HG03039 (cell line): ENCODE data around the gene SPEN.

Experiments used
- ATAC-seq: cut with Tn5 transposase; IDR thresholded peaks from one replicate; pipeline ENCODE4 v1.9.1; 2021; ENCODE audit warnings: mild to moderate bottlenecking, moderate library complexity; ENCODE audit not compliant: unreplicated experiment

The SPEN gene

GRCh38 chr1:15933684-15934083 is 86.2 kb downstream of the SPEN start:
- no peak for ATAC-seq

GRCh38 chr1:15934211-15935055 is 86.9 kb downstream of the SPEN start:
- ATAC-seq: no peak

DNA sequence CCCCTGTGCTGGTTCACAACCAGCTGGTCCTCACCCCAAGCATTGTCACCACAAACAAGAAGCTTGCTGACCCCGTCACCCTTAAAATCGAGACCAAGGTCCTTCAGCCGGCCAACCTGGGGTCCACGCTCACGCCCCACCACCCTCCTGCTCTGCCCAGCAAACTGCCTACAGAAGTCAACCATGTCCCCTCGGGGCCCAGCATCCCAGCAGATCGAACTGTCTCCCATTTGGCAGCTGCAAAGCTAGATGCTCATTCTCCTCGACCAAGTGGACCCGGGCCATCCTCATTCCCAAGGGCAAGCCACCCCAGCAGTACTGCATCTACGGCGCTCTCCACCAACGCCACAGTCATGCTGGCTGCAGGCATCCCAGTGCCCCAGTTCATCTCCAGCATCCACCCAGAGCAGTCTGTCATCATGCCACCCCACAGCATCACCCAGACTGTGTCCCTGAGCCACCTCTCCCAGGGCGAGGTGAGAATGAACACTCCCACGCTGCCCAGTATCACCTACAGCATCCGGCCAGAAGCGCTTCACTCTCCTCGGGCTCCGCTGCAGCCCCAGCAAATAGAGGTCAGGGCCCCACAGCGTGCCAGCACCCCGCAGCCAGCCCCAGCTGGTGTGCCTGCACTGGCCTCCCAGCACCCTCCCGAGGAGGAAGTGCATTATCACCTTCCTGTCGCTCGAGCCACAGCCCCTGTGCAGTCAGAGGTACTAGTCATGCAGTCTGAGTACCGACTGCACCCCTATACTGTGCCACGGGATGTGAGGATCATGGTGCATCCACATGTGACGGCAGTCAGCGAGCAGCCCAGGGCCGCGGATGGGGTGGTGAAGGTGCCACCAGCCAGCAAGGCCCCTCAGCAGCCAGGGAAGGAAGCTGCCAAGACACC is 87.8 kb downstream of the SPEN start:
- no peak for ATAC-seq

- ATAC-seq: no peak
These were observed 88.5 kb downstream of the SPEN start for GRCh38 chr1:15936025-15936424.

DNA sequence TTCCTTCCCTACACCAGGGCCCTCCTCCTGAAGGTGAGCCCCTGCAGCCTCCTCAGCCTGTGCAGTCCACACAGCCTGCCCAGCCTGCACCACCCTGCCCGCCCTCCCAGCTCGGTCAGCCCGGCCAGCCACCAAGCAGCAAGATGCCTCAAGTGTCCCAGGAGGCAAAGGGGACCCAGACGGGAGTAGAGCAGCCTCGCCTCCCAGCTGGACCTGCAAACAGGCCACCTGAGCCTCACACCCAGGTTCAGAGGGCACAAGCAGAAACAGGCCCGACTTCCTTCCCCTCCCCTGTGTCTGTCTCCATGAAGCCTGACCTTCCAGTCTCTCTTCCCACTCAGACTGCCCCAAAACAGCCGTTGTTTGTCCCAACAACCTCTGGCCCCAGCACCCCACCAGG is 89.6 kb downstream of the SPEN start:
- ATAC-seq: no peak

- ATAC-seq: no peak
These were observed 90.2 kb downstream of the SPEN start for GRCh38 chr1:15937706-15938168.

DNA sequence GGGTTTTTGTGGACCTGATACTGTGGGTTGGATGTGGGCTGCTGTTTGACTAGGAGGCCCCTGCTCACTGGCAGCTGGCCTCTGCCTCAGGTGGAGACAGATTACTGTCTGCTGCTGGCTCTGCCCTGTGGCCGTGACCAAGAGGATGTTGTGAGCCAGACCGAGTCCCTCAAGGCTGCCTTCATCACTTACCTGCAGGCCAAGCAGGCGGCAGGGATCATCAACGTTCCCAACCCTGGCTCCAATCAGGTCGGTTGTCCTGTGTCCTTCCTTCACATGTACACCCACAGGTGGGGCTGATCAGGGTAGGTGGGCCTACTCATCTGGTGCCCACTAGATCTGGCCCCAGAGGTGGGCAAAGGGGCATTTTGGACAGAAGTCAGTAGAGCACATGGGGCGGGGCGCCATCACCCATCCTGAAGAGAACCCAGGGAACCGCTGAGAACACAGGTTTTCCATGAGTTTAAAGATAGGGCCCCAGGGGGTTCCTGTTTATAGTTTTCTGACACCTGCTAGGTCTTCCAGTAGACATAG is 91.2 kb downstream of the SPEN start:
- ATAC-seq: no peak

DNA sequence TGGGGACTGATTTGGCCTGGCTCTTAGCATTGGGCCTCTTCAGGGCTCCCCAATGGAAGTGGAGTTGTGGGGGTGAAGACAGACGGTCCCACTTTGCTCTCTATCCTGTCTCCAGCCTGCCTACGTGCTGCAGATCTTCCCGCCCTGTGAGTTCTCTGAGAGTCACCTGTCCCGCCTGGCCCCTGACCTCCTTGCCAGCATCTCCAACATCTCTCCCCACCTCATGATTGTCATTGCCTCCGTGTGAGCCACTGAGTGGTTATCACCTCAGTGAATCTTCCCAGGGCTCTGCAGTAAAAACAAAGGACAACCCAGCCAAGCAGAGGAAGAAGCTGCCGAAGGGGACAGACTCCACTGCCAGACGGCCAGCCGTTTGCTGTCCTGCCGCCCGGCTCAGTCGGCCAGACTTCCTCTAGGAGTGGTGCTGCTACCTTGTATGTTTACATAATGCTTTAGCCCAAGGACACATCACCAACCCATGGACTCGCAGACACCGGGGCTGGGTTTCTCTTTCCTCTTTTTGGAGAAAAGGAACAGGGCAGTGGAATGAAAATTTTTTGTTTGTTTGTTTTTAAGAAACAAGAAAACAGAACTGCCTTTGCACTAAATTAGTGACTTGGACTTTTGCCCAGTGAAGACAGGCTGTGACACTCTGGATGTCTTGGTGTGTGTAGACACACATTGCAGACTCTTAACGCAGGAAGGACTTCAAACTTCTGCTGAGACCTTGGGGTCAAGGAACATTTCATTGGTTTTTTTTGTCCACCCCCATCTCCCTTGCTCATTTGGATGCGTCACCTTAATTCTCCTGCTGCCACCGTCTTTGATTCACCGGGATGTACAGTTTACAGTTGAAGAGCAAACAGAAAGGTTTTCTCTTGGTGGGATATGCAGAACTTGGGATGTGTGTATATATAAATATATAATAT is 91.9 kb downstream of the SPEN start:
- no peak for ATAC-seq

DNA sequence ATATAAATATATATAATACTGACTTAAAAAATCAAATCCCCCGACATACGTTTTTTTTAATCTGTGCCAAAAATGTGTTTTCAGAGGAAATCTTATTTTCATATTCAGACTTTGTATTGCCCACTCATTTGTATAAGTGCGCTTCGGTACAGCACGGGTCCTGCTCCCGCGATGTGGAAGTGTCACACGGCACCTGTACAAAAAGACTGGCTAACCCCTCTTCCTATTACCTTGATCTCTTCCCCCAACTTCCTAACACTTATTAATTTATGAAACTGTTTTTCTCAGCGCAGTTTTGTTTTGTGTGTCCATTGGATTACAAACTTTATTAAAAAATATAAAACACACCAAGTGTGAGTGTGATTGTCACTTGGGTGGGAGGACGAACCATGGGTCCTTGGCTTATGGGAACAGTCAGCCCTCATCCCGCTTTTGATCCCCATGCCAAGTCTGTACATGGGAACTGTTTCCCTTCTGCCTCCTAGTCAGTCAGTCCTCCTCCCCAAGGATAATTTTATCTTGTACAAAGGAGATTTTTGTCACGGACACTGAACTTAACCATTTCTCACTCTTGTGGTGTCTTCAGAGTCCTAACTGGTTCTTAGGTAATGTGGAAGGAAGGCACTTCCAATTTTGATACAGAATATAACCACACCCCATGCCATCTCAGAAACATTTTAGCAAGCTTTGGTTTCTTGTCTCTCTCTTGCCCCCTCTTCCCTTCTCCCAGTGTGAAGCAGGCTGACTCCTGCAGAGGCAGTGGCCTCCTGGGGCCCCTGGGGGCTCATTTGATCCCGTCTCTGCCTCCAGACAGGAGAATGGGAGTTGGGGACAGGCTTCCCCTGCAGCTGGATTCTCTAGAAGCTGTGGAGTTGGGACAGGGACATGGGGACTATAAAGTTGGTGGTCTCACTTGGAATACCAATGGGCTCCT is 92.9 kb downstream of the SPEN start:
- no peak for ATAC-seq

- ATAC-seq: no peak
These were observed 93.7 kb downstream of the SPEN start for GRCh38 chr1:15941044-15941840.

- no peak for ATAC-seq
These were observed 94.6 kb downstream of the SPEN start for GRCh38 chr1:15941899-15942660.

GRCh38 chr1:15942661-15943327 is 95.3 kb downstream of the SPEN start:
- no peak for ATAC-seq

- ATAC-seq: no peak
These were observed 96.0 kb downstream of the SPEN start for GRCh38 chr1:15943328-15943991.

GRCh38 chr1:15943992-15944307 is 96.4 kb downstream of the SPEN start:
- ATAC-seq: no peak

DNA sequence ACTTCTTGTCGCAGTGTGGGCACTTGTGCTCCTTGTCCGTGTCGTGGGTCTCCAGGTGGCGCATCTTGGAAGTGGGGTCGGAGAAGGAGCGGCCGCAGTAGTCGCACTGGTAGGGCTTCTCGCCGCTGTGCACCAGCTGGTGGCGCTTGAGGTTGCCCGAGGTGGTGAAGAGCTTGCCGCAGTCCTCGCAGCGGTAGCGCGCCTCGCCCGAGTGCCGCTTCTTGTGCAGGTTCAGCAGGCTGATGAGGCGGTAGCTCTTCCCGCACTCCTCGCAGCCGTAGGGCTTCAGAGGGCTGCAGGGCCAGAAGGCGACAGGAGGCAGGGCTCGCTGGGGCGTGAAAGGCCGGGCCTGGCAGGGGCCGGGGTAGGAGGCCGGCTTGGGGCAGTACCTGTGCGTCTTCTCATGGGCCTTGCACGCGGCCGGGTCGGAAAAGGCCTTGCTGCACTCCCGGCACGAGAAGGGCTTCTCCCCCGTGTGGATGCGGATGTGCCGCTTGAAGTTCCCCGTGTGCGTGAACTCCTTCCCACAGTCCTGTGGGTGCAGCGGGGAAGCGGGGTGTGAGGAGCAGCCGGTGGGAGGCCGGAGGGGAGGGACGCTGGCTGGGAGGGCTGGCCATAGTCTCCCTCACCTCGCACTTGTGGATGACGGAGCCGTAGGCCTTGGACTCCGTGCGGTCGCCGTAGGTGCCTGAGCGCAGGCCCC is 97.0 kb downstream of the SPEN start:
- ATAC-seq: no peak
